NCI-H774 (cell line): Measurements from ENCODE around the gene MPRIP.

Experiments used
- DNase-seq: peaks from one replicate; lab custom pipeline; 2025; lab: John Stamatoyannopoulos, UW

The MPRIP gene

GRCh38 chr17:17206913-17207335, 164.7 kb downstream of the MPRIP start:
- DNase-seq, result no peak

- no peak for DNase-seq
Observed at GRCh38 chr17:17207998-17208397, 165.7 kb downstream of the MPRIP start.

- no peak for DNase-seq
Observed at GRCh38 chr17:17213775-17214174, 171.5 kb downstream of the MPRIP start.

GRCh38 chr17:17214646-17215436, 172.6 kb downstream of the MPRIP start:
- no peak for DNase-seq

- DNase-seq, result no peak
Observed at GRCh38 chr17:17215575-17215974, 173.3 kb downstream of the MPRIP start.

- DNase-seq, result no peak
Observed at GRCh38 chr17:17216236-17216635, 174.0 kb downstream of the MPRIP start.

- DNase-seq, result no peak
Observed at GRCh38 chr17:17216776-17217175, 174.5 kb downstream of the MPRIP start.

- no peak for DNase-seq
Observed at GRCh38 chr17:17217995-17218394, 175.7 kb downstream of the MPRIP start.

- DNase-seq, result no peak
Observed at GRCh38 chr17:17220529-17220928, 178.3 kb downstream of the MPRIP start.

- DNase-seq, result no peak
Observed at GRCh38 chr17:17221329-17221728, 179.1 kb downstream of the MPRIP start.

- no peak for DNase-seq
Observed at GRCh38 chr17:17223736-17224135, 181.5 kb downstream of the MPRIP start.

GRCh38 chr17:17224137-17224536, 181.9 kb downstream of the MPRIP start:
- no peak for DNase-seq

- no peak for DNase-seq
Observed at GRCh38 chr17:17225901-17226300, 183.6 kb downstream of the MPRIP start.

- DNase-seq, result no peak
Observed at GRCh38 chr17:17226451-17227265, 184.4 kb downstream of the MPRIP start.

- DNase-seq, result no peak
Observed at GRCh38 chr17:17227608-17228520, 185.6 kb downstream of the MPRIP start.

- no peak for DNase-seq
Observed at GRCh38 chr17:17228521-17229279, 186.4 kb downstream of the MPRIP start.

- DNase-seq, result no peak
Observed at GRCh38 chr17:17229416-17230384, 187.4 kb downstream of the MPRIP start.

GRCh38 chr17:17231621-17232302, 189.5 kb downstream of the MPRIP start:
- no peak for DNase-seq

- DNase-seq, result no peak
Observed at GRCh38 chr17:17232303-17232621, 190.0 kb downstream of the MPRIP start.
